Mucosa of rectum (tissue), 2 donors: ENCODE data around the gene SLC38A1.
"Not testable (repeated sequence)": the region's sequence is repeated elsewhere in the genome, so short reads cannot be mapped to it uniquely, and the experiment has no call there.

ENCODE experiments used
- H3K27ac ChIP-seq, 2 donors: one replicate each; pipeline ENCODE4 v1.7.0; 2013; ENCODE audit warnings: inconsistent platforms in 2 of 2, low read depth in 2 of 2, low read length in 2 of 2
- H3K27me3 ChIP-seq, 2 donors: one replicate each; pipeline ENCODE4 v1.7.0; 2013; ENCODE audit warnings: low read length in 2 of 2; ENCODE audit not compliant: control insufficient read depth in 2 of 2, insufficient read depth in 2 of 2
- H3K36me3 ChIP-seq, 2 donors: one replicate each; pipeline ENCODE4 v1.7.0; 2013; ENCODE audit warnings: low read length in 2 of 2; ENCODE audit not compliant: control insufficient read depth in 2 of 2, insufficient read depth in 2 of 2
- H3K4me1 ChIP-seq, 2 donors: one replicate each; pipeline ENCODE4 v1.7.0; 2013; ENCODE audit warnings: low read length in 2 of 2, mild to moderate bottlenecking in 1 of 2; ENCODE audit not compliant: control insufficient read depth in 2 of 2, insufficient read depth in 2 of 2
- H3K4me3 ChIP-seq, 2 donors: one replicate each; pipeline ENCODE4 v1.7.0; 2013; ENCODE audit warnings: low read length in 2 of 2
- H3K9ac ChIP-seq, 2 donors: one replicate each; pipeline ENCODE4 v1.7.0; 2013; ENCODE audit warnings: low read length in 2 of 2, low read depth in 1 of 2, mild to moderate bottlenecking in 1 of 2
- H3K9me3 ChIP-seq, 2 donors: one replicate each; pipeline ENCODE4 v1.7.0; 2013; ENCODE audit warnings: low read length in 2 of 2; ENCODE audit not compliant: control insufficient read depth in 2 of 2
- donor health status: healthy.
- donor health status: Normal muscosa, but diverticular disease.

Gene SLC38A1

GRCh38 chr12:46285177-46285576, 16.3 kb upstream of the SLC38A1 start:
- H3K27me3 ChIP-seq, H3K9me3 ChIP-seq: not testable (repeated sequence)

DNA sequence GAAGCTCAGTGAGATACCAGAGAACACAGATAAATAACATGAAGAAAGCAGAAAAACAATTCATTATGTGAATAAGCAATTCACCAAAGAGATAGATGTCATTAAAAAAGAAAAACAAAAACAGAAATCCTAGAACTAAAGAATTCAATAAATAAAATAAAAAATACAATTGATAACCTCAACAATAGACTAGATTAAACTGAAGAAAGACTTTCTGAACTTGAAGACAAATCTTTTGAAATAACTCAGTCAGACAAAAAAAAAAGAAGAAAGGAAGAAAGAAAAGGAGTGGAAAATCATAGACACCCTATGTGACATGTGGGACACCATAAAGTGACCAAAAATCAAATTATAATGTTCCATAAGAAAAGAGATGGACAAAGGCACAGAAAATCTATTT, 14.0 kb upstream of the SLC38A1 start:
- Histone ChIP-seq H3K4me1 (no peaks in the 10 kb centered on the region), H3K36me3 (no peaks in the 10 kb centered on the region), H3K9ac (no peak overlapping the region), H3K9me3 (peaks cover 7 to 9% of the 10 kb centered on the region in 2 donors), H3K4me3 (no peak overlapping the region), H3K27ac (no peak overlapping the region), H3K27me3 (no peaks in the 10 kb centered on the region)

More at GRCh38 chr12:46285177-46285576, 16.3 kb upstream of the SLC38A1 start:
- H3K36me3 ChIP-seq, H3K27ac ChIP-seq, H3K4me3 ChIP-seq, H3K9ac ChIP-seq, H3K4me1 ChIP-seq: not testable (repeated sequence)

GRCh38 chr12:46276756-46277155, 7.9 kb upstream of the SLC38A1 start:
- Histone ChIP-seq H3K9me3 (no peaks in the 10 kb centered on the region), H3K4me3 (no peak overlapping the region), H3K36me3 (no peaks in the 10 kb centered on the region), H3K27ac (no peak overlapping the region), H3K27me3 (no peaks in the 10 kb centered on the region), H3K4me1 (no peaks in the 10 kb centered on the region), H3K9ac (no peak overlapping the region)

DNA sequence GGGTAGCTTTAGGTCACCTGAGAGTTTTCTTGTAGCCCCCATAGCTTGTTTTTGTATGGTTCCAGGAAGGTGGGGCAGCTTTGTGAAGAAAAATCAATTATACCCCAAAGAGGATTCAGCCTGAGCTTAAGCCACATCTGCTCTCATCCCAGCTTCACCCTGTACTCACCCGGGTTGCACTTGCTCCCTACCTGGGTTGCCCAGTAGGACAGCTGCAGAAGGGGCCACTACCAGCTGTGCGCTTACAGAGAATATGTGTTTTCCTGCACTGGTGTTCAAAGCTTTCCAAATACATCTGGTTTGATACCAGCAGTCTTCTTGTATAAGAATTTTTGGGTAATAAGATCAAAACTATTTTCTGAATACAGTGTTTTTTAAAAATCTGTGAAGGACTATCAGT, 3.0 kb upstream of the SLC38A1 start:
- H3K9me3 ChIP-seq = no peaks in the 10 kb centered on the region
- H3K27me3 ChIP-seq = peaks cover 0 to 4% of the 10 kb centered on the region in 2 donors
- H3K4me3 ChIP-seq = no peak overlapping the region
- H3K27ac ChIP-seq = no peak overlapping the region
- H3K4me1 ChIP-seq = peaks cover 2 to 9% of the 10 kb centered on the region in 2 donors
- H3K9ac ChIP-seq = no peak overlapping the region
- no peaks in the 10 kb centered on the region for H3K36me3 ChIP-seq

DNA sequence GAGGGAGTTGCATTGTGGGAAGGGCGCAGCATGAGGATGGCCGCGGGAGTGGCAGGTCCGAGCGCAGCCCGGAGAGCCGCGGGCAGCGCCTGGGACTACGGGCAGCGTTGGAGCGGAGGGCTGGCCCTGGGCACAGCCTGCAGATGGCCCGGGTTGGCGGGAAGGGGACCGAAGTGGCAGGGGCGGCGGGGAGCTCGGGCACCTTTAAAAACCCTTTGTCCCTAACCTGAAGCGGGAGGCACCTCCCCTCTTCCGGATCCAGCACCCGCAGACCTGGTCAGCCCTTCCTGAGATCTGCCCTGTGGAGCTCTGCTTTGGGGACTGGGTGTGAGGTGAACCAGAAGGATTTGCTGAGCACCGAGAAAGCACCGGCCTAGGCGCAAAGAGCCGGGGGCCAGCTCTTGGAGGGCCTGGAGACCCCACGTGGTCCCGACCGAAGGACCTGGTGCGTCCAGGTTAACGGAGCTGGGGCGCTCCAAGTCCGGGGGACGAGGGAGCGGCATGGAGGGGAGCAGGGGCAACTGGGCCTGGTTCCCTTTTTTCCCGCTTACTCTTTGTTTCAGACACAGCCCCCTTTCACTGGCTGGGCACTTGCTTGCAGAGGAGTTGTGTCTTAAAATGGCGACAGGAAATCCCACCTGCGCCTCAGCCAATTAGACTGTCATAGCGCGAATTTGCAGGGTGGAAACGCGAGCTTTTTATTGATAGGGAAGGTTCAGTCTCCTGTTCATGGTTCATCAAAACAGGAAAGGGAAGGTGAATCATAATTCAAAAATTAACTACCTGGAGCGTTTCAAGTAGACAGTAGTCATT, 792 bp upstream of the SLC38A1 start:
- peak overlapping the region; percentile 77 to 91 for H3K9ac ChIP-seq
- H3K27me3 ChIP-seq = peaks cover 0 to 4% of the 10 kb centered on the region in 2 donors
- H3K4me3 ChIP-seq = peak overlapping the region; percentile 81 to 94
- H3K4me1 ChIP-seq = peaks cover 11 to 21% of the 10 kb centered on the region in 2 donors
- peak overlapping the region; percentile 98 for H3K27ac ChIP-seq
- H3K36me3 ChIP-seq = no peaks in the 10 kb centered on the region
- H3K9me3 ChIP-seq = no peaks in the 10 kb centered on the region

DNA sequence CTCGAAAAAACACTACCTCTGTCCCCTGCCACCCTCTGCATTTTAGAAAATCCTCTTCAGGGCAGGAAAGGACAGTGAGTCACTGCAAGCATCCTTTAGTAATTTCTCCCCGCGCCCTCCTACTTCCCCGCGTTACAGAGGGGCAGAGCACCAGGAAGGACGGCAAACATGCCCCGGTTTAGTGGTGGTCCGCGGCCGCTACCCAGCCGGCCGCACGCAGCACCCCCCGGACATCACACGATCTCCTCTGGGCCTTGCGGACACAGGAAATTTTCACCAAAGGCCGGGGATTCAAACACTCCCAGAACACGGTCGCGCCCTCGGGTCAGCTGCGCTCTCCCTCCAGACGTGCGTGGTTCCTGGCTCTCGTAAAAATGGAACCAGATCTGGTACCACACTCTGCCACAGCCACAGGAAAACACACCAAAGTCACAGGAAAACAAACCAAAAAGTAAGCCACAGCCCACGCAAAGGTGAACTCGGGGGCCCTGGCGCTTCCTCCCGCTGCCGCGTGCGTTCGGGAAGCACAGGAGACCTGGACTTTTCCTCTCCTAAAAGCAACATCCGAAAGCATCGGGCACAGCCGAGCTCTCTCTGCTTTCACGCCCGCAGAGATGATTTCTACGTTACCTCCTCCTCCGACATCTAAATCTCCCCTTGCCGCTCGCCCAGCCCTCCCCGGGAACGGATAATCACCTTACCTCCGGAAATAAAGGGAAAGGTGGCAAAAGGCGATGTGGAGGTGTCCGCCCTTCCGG, 839 bp downstream of the SLC38A1 start:
- Histone ChIP-seq H3K4me1 (peaks cover 11 to 21% of the 10 kb centered on the region in 2 donors), H3K27me3 (peaks cover 0 to 4% of the 10 kb centered on the region in 2 donors), H3K4me3 (peak overlapping the region; percentile 81 to 94), H3K27ac (peak overlapping the region; percentile 98), H3K36me3 (no peaks in the 10 kb centered on the region), H3K9me3 (no peaks in the 10 kb centered on the region), H3K9ac (peak overlapping the region; percentile 77 to 91)

GRCh38 chr12:46267575-46267824, 1.3 kb downstream of the SLC38A1 start:
- peaks cover 0 to 4% of the 10 kb centered on the region in 2 donors for H3K27me3 ChIP-seq
- H3K9me3 ChIP-seq = no peaks in the 10 kb centered on the region

GRCh38 chr12:46266869-46267574, 1.8 kb downstream of the SLC38A1 start:
- peak overlapping the region; percentile 98 for H3K27ac ChIP-seq
- peak overlapping the region; percentile 81 to 94 for H3K4me3 ChIP-seq
- peaks cover 0 to 4% of the 10 kb centered on the region in 2 donors for H3K27me3 ChIP-seq
- peak overlapping the region; percentile 77 to 91 for H3K9ac ChIP-seq
- H3K9me3 ChIP-seq = no peaks in the 10 kb centered on the region
- no peaks in the 10 kb centered on the region for H3K36me3 ChIP-seq
- peaks cover 11 to 21% of the 10 kb centered on the region in 2 donors for H3K4me1 ChIP-seq

More at GRCh38 chr12:46267575-46267824, 1.3 kb downstream of the SLC38A1 start:
- H3K4me3 ChIP-seq = peak overlapping the region; percentile 81 to 94
- H3K36me3 ChIP-seq = no peaks in the 10 kb centered on the region
- peaks cover 11 to 21% of the 10 kb centered on the region in 2 donors for H3K4me1 ChIP-seq
- H3K9ac ChIP-seq = peak overlapping the region; percentile 77 to 91
- peak overlapping the region; percentile 98 for H3K27ac ChIP-seq

- peaks cover 0 to 4% of the 10 kb centered on the region in 2 donors for H3K27me3 ChIP-seq
- H3K9ac ChIP-seq = peak overlapping the region; percentile 77 to 91
- no peaks in the 10 kb centered on the region for H3K36me3 ChIP-seq
- H3K4me1 ChIP-seq = peaks cover 14 to 21% of the 10 kb centered on the region in 2 donors
- H3K27ac ChIP-seq = peak overlapping the region; percentile 98
- H3K9me3 ChIP-seq = no peaks in the 10 kb centered on the region
- peak overlapping the region; percentile 81 to 94 for H3K4me3 ChIP-seq
Observed at GRCh38 chr12:46266382-46266791, 2.5 kb downstream of the SLC38A1 start.

DNA sequence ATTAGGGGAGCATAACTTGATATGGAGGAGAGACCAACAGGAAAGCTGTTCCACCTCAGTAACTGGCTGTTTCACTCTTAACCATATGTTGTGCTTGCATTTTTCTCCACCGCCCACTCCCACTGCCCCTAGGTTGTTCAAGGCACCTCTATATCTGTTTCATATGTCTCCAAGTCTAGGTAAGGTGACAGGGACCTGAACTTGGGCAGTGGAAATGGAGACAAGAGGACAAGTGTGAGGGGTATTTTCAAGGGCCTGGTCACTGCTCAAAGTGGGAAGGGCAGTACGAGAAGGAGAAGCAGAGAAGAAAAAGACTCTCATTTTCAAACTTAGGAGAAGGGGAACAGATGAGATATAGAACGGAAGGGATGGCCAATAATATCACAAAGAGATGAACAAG, 3.1 kb downstream of the SLC38A1 start:
- Histone ChIP-seq H3K9me3 (no peaks in the 10 kb centered on the region), H3K4me3 (peak overlapping the region; percentile 38 to 81), H3K27ac (no peak overlapping the region), H3K36me3 (no peaks in the 10 kb centered on the region), H3K9ac (no peak overlapping the region), H3K27me3 (peaks cover 0 to 4% of the 10 kb centered on the region in 2 donors), H3K4me1 (peaks cover 16 to 24% of the 10 kb centered on the region in 2 donors)
